GM12872 (cell line): ENCODE data around the gene GRIK4.

ENCODE experiments used
- CTCF ChIP-seq: IDR thresholded peaks from 3 replicates; pipeline ENCODE4 v1.5.1; 2011; ENCODE audit warnings: low read depth, mild to moderate bottlenecking, low read length, moderate library complexity; ENCODE audit not compliant: insufficient read depth

Gene GRIK4

GRCh38 chr11:120794748-120795147 lies 283.2 kb downstream of the GRIK4 start:
- no peak for TF ChIP-seq CTCF

DNA sequence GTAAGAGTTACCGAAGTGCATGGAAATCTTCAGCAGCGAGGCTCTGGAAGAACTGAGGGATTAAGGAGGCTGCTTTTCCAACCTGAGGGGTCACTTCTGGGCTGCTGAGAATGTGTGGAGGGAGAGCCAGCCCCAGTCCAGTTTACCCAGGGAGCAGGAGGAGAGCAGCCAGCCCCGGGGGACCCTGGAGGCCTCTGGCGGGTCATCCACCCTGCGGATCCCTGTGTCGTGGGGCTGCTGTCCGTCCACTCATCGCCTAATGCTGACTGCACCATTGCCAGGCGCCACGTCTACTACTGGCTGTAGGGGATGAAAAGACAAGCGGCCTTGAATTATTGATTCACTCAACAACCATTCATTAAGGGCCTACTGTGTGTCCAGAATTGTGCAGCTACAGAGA lies 283.6 kb downstream of the GRIK4 start:
- no peak for TF ChIP-seq CTCF

DNA sequence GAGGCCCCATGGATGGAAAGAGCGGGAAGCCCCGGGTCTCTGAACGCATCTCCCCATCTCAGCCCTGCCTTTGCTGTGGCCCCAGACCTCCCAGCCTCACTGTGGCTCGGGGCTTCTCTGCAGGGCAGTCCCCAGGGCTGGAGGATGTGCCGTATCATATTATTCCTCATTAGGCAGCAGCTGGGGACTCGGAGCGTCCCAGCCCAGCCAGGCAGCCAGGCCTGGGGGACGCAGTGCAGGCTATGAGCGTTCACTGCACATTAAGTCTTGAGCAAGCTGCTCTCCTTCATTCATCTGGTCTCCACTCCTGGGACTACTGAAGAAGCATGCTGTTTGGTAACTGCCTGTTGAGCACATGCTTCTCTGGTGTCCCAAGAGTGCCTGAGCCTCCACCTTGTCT lies 285.6 kb downstream of the GRIK4 start:
- TF ChIP-seq CTCF, result no peak

- TF ChIP-seq CTCF, result no peak
These were observed 287.3 kb downstream of the GRIK4 start for GRCh38 chr11:120798854-120799253.

GRCh38 chr11:120800206-120800605 lies 288.7 kb downstream of the GRIK4 start:
- TF ChIP-seq CTCF, result no peak

DNA sequence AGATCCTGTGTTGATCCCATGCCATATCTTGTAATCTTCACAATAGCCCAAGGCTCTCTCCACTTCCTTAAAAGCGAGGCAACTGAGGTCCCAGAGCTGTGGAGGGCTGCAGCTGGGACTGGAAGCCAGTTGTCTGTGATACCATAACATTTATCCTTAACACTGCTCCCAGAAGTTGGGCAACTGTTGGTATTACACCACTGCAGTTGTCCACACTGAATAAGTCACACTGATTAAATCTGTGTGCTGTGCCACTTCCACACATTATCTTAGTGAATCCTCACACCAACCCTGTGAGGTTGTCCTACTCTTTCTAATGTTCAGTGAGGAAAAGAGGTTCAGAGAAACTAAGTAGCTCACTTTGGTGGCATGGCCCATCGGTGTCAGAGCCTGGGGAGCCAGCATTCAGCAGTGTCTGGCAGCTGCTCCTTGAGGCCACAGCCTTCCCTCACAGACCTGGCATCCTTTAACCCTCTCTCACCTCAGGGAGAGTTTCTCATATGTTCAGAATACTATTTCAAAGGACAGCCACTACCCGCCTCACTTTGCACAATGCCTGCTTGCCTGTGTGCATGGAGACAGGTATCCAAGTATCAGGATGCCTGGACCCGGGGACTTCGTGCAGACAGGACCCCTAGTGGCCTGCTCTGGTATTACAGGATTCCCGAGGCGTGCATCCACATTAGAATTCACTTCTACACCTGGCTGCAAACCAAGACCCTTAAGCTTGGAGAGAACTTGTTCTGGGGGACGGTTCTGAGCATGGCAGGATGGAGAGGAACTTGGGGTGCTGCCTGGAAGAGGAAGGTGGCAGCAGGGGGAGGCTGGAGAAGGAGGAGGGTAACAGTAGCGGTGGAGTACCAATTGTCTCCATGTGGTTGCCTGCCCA lies 290.5 kb downstream of the GRIK4 start:
- peak; percentile 97 for TF ChIP-seq CTCF

DNA sequence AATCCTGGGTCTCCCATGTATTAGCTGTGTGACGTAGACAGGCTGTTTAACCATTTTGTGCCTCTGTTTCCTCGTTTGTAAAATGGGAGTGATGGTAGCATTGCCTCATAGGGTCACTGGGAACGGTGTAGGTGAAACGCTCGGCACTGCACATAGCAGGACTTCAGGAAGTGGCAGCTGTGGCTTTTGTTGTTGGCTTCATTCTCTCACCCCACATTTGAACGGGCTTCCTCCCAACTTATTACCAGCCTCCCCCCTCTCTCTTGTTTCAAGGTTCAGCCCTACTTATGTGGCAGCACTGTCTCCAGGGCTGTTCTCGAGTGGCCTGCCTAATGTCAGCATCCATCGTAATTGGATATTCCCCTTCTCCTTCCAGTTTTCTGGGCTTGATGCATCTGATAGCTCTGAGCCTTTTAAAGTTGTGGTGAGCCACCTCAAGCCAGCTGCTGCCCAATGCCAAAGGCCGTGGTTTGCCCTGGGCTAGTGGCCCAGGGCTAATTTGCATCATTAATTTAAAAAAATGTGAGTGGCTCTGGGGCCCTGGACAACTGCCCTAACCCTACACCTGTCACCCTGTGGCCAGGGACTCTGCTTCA lies 294.5 kb downstream of the GRIK4 start:
- no peak for TF ChIP-seq CTCF
